RPMI8226 (cell line): ENCODE measurements around the gene EXD3.
A peak's percentile ranks its signal among the peaks of the same experiment; 100 is the strongest.

Source experiments
- DNase-seq: peaks from one replicate; pipeline ENCODE4 v3.0.0-alpha.2; 2015

Gene EXD3

DNA sequence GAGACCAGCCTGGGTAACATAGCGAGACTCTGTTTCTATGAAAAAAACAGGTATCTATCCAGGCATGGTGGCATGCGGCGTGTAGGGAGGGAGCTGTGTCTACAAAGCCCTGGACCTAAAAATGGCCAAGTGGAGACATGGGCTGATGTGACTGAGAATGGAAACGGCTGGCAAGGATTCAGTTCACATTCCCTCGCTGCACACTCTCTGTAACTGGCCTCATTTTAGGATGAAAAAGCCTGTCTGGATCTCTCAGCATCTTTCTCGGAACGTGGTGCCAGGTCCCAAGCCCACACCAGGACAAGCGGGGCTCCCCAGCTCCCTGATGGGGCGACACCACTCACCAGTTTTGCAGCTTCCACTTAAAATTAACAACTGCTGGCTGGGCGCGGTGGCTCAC is 13.4 kb downstream of the EXD3 start:
- no peak for DNase-seq

GRCh38 chr9:137408651-137409405 is 14.1 kb downstream of the EXD3 start:
- DNase-seq, result no peak

DNA sequence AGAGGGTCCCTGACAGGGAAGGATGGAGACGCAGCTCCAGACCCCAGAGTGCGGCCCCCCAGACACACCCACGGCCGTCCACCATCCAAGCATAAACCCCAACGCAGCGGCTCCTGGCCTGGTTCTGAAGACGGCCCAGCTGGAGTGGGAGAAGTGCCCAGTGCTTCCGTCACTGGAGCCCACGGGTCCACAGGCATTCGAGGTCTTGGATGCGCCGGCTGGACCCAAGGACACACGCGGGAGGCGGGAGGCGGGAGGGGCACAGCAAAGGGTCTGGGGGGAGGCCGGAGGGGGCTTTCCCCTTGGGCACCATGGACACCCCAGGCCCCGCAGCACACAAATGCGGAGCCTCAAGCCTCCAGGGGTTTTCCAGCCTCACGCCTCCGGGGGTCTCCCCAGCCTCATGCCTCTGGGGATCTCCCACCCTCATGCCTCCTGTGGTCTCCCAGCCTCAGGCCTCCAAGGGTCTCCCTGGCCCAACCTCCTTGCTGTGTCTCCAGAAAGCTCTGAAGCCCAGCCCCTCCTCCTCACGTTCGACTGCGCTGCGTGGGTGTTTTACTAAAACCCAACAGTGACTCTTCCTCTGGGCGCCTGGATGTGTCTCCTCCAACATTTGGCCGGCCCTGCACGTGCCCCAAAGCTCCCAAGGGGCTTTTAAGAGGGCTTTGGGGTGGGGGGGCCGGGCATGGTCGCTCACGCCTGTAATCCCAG is 15.2 kb downstream of the EXD3 start:
- no peak for DNase-seq

DNA sequence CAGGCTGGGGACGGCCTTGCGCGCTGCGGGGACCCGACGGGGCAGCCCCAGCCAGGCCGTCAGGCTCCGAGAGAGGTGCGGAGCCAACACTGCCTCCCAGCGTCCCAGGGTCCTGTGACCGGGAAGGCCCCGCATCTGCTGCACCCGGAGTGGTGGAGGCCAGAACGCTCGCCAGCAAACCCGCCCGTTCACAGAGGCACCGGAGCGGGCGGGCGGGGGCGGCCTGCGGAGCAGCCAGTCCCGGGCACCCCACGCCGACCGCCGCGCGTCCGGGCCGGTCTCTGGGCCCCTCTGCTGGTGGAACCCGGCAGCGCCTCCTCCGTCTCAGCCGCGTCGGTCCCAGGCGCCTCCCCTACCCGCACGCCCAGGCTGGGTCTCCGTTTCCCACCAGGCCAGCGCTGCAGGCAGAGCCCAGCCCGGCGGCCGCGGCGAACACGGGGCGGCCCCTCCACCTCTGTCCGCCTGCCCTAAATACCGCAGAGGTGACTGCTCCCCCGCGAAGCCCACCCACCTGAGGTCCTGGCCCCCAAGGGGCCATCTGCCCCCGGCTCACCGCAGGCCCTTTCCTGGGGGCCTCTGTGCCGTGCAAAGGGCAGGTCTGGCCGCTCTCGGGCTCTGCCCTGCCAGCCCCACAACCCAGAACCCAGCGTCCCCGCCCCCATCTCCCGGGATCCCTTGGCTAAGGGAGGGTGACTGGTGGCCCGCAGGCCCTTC is 15.9 kb downstream of the EXD3 start:
- peak; percentile 55 for DNase-seq

GRCh38 chr9:137406085-137406760 is 16.7 kb downstream of the EXD3 start:
- DNase-seq, result no peak

DNA sequence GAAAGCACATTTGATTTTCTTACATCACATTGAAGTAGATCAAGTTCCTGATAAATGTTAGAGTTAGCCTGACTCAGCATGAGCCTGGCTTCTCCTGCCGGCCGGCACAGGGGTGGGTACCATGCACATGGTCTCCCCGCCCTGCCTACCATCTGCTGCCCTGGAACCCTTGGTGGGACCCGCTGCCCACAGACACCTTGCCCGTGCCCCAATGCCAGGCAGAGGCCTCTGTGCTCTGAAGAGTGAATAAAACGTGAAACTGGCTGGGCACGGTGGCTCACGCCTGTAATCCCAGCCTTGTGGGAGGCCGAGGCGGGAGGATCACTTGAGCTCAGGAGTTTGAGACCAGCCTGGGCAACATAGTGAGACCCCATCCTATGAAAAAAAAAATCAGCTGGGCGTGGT is 17.3 kb downstream of the EXD3 start:
- no peak for DNase-seq

- DNase-seq, result no peak
Observed at GRCh38 chr9:137404961-137405567, 17.9 kb downstream of the EXD3 start.

GRCh38 chr9:137403269-137403668 is 19.7 kb downstream of the EXD3 start:
- DNase-seq, result no peak

DNA sequence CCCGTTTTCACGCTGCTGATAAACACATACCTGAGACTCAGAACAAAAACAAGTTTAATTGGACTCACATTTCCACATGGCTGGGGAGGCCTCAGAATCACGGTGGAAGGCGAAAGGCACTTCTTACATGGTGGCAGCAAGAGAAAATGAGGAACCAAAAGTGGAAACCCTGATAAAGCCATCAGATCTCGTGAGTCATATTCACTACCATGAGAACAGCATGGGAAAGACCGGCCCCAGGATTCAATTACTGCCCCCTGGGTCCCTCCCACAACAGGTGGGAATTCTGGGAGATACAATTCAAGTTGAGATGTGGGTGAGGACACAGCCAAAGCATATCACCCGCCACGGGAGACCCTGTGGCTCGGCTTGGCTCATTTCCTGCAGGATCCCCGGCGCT is 20.2 kb downstream of the EXD3 start:
- peak; percentile 33 for DNase-seq

DNA sequence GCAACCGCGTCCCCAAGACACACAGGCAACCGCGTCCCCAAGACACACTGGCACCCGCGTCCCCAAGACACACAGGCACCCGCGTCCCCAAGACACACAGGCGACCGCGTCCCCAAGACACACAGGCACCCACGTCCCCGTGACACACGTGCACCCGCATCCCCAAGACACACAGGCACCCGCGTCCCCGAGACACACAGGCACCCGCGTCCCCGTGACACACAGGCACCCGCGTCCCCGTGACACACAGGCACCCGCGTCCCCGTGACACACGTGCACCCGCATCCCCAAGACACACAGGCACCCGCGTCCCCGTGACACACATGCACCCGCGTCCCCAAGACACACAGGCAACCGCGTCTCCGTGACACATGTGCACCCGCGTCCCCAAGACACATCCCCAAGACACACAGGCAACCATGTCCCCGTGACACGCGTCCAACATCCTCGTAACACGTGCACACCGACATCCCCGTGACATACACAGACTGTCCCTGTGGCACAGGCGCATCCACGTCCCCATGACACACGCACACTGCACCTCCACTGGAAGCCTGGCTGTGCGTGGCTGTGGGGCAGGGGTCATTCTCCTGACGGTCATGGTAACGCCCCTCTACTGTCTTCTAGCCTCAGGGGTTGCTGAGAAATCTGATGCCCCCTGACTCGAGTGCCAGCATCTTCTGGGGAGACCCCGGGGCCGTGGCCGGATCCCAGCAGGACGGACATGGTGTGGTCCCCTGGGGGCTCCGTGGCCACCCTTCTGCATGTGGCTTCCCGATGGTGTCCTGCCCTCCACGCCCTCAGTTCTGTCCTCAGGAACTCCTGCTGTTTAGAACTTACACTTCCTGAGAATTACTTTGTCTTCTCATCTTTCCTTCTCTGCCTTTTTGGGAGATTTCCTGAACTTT is 24.1 kb downstream of the EXD3 start:
- DNase-seq, result no peak

DNA sequence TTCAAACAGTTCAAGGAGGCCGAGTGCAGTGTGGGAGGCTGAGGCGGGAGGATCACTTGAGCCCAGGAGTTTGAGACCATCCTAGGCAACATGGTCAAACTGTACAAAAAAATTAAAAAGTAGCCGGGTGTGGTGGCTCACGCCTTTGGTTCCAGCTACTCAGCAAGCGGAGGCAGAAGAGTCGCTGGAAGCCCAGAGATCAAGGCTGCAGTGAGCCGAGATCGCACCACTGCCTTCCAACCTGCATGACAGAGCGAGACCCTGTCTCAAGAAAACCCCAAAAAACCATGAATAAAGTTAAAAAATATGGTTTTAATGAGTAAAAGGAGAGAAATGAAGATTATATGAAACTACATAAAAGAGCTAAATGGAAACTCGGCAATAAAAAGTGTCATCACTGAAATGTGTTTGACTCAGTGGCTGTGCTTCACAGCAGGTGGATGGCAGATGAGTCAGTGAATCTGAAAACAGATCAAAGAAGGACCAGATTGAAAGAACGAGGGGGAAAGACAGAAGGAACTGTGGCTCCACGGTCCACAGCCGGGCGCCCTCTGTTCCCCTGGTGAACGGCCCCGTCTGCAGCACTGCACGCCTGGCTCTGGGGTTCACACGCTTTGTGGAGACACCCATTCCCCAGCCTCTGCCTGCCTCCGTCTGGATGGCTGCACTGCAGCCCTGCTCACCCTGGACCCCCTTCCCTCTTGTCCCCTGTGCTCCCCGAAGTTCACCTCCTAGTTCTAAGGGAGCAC is 25.1 kb downstream of the EXD3 start:
- DNase-seq, result no peak

GRCh38 chr9:137396634-137397367 is 26.2 kb downstream of the EXD3 start:
- DNase-seq, result no peak

- no peak for DNase-seq
Observed at GRCh38 chr9:137396227-137396626, 26.7 kb downstream of the EXD3 start.

DNA sequence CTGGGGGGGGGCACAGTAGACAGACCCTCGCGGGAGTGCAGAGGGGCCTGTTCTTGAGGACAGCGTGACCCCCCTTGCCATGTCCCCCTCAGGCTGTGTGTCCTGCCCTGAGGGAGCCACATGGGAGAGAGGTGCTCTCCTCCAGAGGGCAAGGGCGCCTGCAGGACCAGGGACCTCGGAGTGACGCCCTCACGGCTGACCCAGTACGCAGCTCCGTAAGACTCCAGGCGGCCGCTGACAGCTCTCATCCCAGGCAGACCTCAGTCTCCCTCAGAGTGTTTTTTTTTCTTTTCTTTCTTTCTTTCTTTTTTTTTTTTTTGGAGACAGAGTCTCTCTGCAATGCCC is 27.3 kb downstream of the EXD3 start:
- DNase-seq, result no peak

- DNase-seq, result no peak
Observed at GRCh38 chr9:137394866-137395665, 27.9 kb downstream of the EXD3 start.

- no peak for DNase-seq
Observed at GRCh38 chr9:137393176-137394150, 29.5 kb downstream of the EXD3 start.

DNA sequence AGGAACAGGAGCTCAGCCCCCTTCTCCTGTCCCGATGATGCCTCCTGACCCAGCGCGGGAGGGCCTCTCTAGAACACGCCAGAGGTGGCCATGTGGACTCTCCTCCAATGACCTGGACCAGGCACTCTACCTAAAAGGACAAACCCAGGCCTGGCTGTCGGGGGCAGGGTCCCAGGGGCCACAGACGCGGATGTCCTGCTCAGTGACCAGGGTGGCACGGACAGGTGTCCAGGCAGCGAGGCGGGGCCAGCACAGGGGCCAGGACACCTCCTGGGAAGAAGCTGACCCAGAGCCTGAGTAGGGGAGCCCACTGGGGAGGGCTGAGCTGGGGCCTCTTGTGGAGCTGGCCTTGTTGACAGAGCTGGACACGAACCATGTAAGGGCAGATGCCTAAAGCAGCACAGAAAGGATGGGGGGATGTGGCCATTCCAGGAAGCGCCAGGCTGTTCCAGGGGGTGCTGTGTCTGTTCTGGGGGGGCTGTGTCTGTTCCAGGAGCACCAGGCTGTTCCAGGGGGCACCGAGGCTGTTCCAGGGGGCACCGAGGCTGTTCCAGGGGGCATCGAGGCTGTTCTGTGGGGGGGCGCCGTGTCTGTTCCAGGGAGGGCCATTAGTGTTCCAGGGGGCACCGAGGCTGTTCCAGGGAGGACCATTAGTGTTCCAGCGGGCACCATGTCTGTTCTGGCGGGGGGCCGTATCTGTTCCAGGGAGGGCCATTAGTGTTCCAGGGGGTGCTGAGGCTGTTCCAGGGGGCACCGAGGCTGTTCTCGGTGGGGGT is 30.5 kb downstream of the EXD3 start:
- no peak for DNase-seq

DNA sequence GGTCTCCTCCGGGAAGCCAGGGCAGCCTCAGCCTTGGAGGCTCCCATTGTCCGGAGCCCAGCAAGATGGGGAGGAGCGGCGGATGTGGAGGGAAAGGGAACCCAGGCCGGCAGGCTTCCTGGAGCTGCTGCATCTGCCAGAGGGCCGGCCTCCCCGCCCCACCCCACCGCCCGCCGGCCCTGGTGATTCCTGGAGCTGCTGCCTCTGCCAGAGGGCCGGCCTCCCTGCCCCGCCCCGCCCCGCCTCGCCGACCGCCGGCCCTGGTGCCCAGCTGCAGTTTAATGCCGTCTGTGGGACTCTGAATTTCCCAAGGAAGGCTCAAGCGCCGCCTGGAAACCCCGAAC is 31.6 kb downstream of the EXD3 start:
- DNase-seq, result no peak
